HCT116 (cell line): Measurements from ENCODE around the gene SLMAP. TPM values are rescaled to one million over a fixed set of nuclear protein-coding genes. Genes with fewer than 3 reads are reported as not detected.

Source experiments
- ATAC-seq: fragments of 200-7000 bp; cut with Tn5 transposase; 2 replicates; pipeline ENCODE4 v1.9.1; 2020; ENCODE audit warnings: mild to moderate bottlenecking, moderate library complexity
- BruUV-seq: library from RNA; stranded (reverse); fragments of 400-500 nt; replicated peaks from 2 replicates; lab custom pipeline; 2021; lab: Mats Ljungman, UMichigan
- CTCF ChIA-PET: fragments of 300-600 bp; sonication (Branson Sonifier 250); formaldehyde crosslinking; loops from one replicate; lab custom pipeline; 2021; ENCODE audit warnings: antibody characterized with exemption; lab: Charles Lee
- POLR2A ChIA-PET: fragments of 300-600, 350-600 bp; sonication (Branson Sonifier 250); formaldehyde crosslinking; loops from one replicate; lab custom pipeline; 2021; ENCODE audit warnings: antibody characterized with exemption; lab: Charles Lee
- RAD21 ChIA-PET, 2 experiments: fragments of 300-600 bp; sonication (Branson Sonifier 250); formaldehyde crosslinking; loops; one replicate each; lab custom pipeline; 2023; ENCODE audit warnings: low total read pairs in 2 of 2; ENCODE audit not compliant: uncharacterized antibody in 2 of 2, unreplicated experiment in 2 of 2, low non-redundant PET in 1 of 2; lab: Charles Lee
- DNase-seq: peaks from one replicate; pipeline ENCODE4 v3.0.0-alpha.2; 2010; ENCODE audit warnings: low read depth, low spot score
- H2AFZ ChIP-seq: fragments of 200-600 bp; shearing (Covaris generic), sonication (generic); 2 replicates; pipeline ENCODE4 v1.6.1; 2017; ENCODE audit warnings: low read depth, mixed run types, mixed read lengths, antibody characterized with exemption, low read length; ENCODE audit not compliant: poor library complexity, severe bottlenecking
- H3K27ac ChIP-seq: 2 replicates; pipeline ENCODE4 v1.5.1; 2012; ENCODE audit warnings: low read depth, low read length
- H3K27me3 ChIP-seq: fragments of 200-600 bp; sonication (generic); 2 replicates; pipeline ENCODE4 v1.6.1; 2016; ENCODE audit warnings: mixed run types, low read length, mixed read lengths; ENCODE audit not compliant: insufficient read depth
- H3K36me3 ChIP-seq, 2 experiments: fragments of 200-500 bp in 1 of 2; fragments of 200-600 bp in 1 of 2; sonication (Bioruptor generic) in 1 of 2; sonication (generic) in 1 of 2; 2 replicates each; pipeline versions ENCODE4 v1.5.1 to v1.6.1; 2014 to 2016; ENCODE audit warnings: low read length in 2 of 2, inconsistent platforms in 1 of 2, mixed read lengths in 1 of 2, mixed run types in 1 of 2; ENCODE audit not compliant: insufficient read depth in 2 of 2, control insufficient read depth in 1 of 2
- H3K4me1 ChIP-seq, 2 experiments: fragments of 200-600 bp in 1 of 2; sonication (generic) in 1 of 2; 2 replicates each; pipeline versions ENCODE4 v1.5.1 to v1.6.1; 2012 to 2017; ENCODE audit warnings: low read length in 2 of 2, inconsistent platforms in 1 of 2, mild to moderate bottlenecking in 1 of 2, mixed read lengths in 1 of 2, mixed run types in 1 of 2, moderate library complexity in 1 of 2; ENCODE audit not compliant: insufficient read depth in 2 of 2, control insufficient read depth in 1 of 2
- H3K4me2 ChIP-seq: fragments of 200-600 bp; sonication (generic); 2 replicates; pipeline ENCODE4 v1.6.1; 2017; ENCODE audit warnings: mixed run types, low read length, mixed read lengths
- H3K4me3 ChIP-seq, 2 experiments: fragments of 200-600 bp in 1 of 2; sonication (generic) in 1 of 2; replicated peaks in 1 of 2; 2 replicates each; pipeline ENCODE4 v1.5.1; 2011 to 2016; ENCODE audit warnings: low read length in 2 of 2, control low read depth in 1 of 2, low read depth in 1 of 2, mild to moderate bottlenecking in 1 of 2, mixed read lengths in 1 of 2, mixed run types in 1 of 2
- H3K79me2 ChIP-seq: fragments of 200-600 bp; sonication (generic); 2 replicates; pipeline ENCODE4 v1.6.1; 2017; ENCODE audit warnings: mild to moderate bottlenecking, mixed run types, low read length, moderate library complexity, mixed read lengths; ENCODE audit not compliant: insufficient read depth
- H3K9ac ChIP-seq: fragments of 200-600 bp; sonication (generic); 2 replicates; pipeline ENCODE4 v1.6.1; 2016; ENCODE audit warnings: low read length, mixed read lengths
- H3K9me2 ChIP-seq: fragments of 200-600 bp; sonication (generic), shearing (Covaris generic); 2 replicates; pipeline ENCODE4 v1.6.1; 2017; ENCODE audit warnings: mixed run types, mild to moderate bottlenecking, moderate library complexity; ENCODE audit not compliant: insufficient read depth
- H3K9me3 ChIP-seq, 2 experiments: fragments of 200-500 bp in 1 of 2; fragments of 200-600 bp in 1 of 2; sonication (Bioruptor generic) in 1 of 2; sonication (generic) in 1 of 2; 2 replicates each; pipeline ENCODE4 v1.6.1; 2014 to 2017; ENCODE audit warnings: low read length in 2 of 2, mixed read lengths in 2 of 2, inconsistent platforms in 1 of 2, low read depth in 1 of 2, mild to moderate bottlenecking in 1 of 2, mixed run types in 1 of 2, moderate library complexity in 1 of 2; ENCODE audit not compliant: control insufficient read depth in 1 of 2, insufficient read depth in 1 of 2
- H4K20me1 ChIP-seq: fragments of 200-600 bp; sonication (generic), shearing (Covaris generic); 2 replicates; pipeline ENCODE4 v1.6.1; 2017; ENCODE audit warnings: mixed run types, mild to moderate bottlenecking, moderate library complexity; ENCODE audit not compliant: insufficient read depth
- CBX3 ChIP-seq: IDR thresholded peaks from 2 replicates; pipeline ENCODE4 v1.6.1; 2012; ENCODE audit warnings: low read depth
- EGR1 ChIP-seq: IDR thresholded peaks from 2 replicates; pipeline ENCODE4 v1.6.1; 2012; ENCODE audit warnings: low read depth
- EZH2 ChIP-seq: fragments of 200-600 bp; sonication (generic); IDR thresholded peaks from 2 replicates; pipeline ENCODE4 v1.6.1; 2017; ENCODE audit warnings: antibody characterized with exemption, mixed run types
- POLR2AphosphoS5 ChIP-seq: IDR thresholded peaks from 2 replicates; pipeline ENCODE4 v1.6.1; 2011; ENCODE audit warnings: mild to moderate bottlenecking, low read depth, low read length, moderate library complexity
- SIN3A ChIP-seq: IDR thresholded peaks from 2 replicates; pipeline ENCODE4 v1.6.1; 2012; ENCODE audit warnings: low read depth
- TCF7L2 ChIP-seq: IDR thresholded peaks from 2 replicates; pipeline ENCODE4 v1.7.0; 2011; ENCODE audit warnings: borderline replicate concordance, inconsistent platforms; ENCODE audit not compliant: insufficient read depth, insufficient read length; ENCODE audit errors: extremely low read depth
- YY1 ChIP-seq: IDR thresholded peaks from 2 replicates; pipeline ENCODE4 v1.6.1; 2011; ENCODE audit warnings: low read length, low read depth, moderate library complexity, mild to moderate bottlenecking; ENCODE audit not compliant: insufficient replicate concordance; ENCODE audit errors: extremely low read depth
- ZFX ChIP-seq: fragments of 450-650 bp; IDR thresholded peaks from 2 replicates; pipeline ENCODE4 v1.6.1; 2017
- intact Hi-C: fragments of 100-400 bp; cut with micrococcal nuclease; formaldehyde crosslinking; loops from 2 replicates; pipeline ENCODE4 v1.10.0; 2022
- total RNA-seq: library from RNA; stranded (reverse); gene quantifications from one replicate; pipeline ENCODE4 v1.2.1, GENCODE V29; 2021; ENCODE audit not compliant: unreplicated experiment
- TF ChIP-seq, protein P1 (sequence below): IDR thresholded peaks from 2 replicates; pipeline ENCODE4 v1.6.1; 2011; ENCODE audit warnings: mild to moderate bottlenecking, low read length, moderate library complexity; ENCODE audit not compliant: insufficient replicate concordance; ENCODE audit errors: extremely low read depth
- TF ChIP-seq, protein P2 (sequence below): IDR thresholded peaks from 2 replicates; pipeline ENCODE4 v1.6.1; 2012
- TF ChIP-seq, protein P3 (sequence below): IDR thresholded peaks from 2 replicates; pipeline ENCODE4 v1.6.1; 2012

Gene SLMAP
- total RNA-seq, 1 experiment from 2014 or later, result 81.0 TPM

DNA sequence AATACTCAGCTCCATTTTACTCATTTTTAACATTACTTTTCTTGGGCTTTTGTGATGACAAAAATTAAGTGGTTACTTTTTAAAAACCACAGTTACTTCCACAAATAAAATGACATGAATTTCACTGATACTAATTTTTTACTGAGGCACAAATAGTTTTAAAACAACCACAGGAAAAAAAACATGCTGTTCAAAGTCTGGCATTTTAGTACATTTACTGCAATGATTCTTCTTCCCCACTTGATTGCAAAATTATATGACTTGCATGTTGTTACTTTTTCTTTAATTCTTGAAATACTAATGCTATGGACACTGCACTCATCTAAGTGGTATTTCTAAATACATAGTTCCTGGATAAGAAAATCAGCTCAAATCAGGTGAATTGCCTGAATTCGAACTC, 24.8 kb upstream of the SLMAP start:
- CTCF ChIA-PET, result no interaction called here
- no peak overlapping the region for H3K27ac ChIP-seq
- no peak for TF ChIP-seq TCF7L2
- no peak for TF ChIP-seq CBX3
- no peak for TF ChIP-seq YY1
- no peak for TF ChIP-seq EGR1
- no peak for DNase-seq
- BruUV-seq, result no TSS peak
- H3K9ac ChIP-seq, result no peak overlapping the region
- H3K36me3 ChIP-seq, result no peaks in the 10 kb centered on the region
- RAD21 ChIA-PET, result no interaction called here
- no peaks in the 10 kb centered on the region for H4K20me1 ChIP-seq
- no peaks in the 10 kb centered on the region for H3K9me3 ChIP-seq
- no peaks in the 10 kb centered on the region for H3K9me2 ChIP-seq
- ATAC-seq, result no peak
- H3K4me3 ChIP-seq, result no peak overlapping the region
- peaks cover 0 to 12% of the 10 kb centered on the region in 2 experiments; a peak in 2 of 4 replicates for H3K4me1 ChIP-seq
- POLR2A ChIA-PET, result no interaction called here
- no peaks in the 10 kb centered on the region for H3K79me2 ChIP-seq
- H3K27me3 ChIP-seq, result no peaks in the 10 kb centered on the region
- peak overlapping the region; percentile 77 for H2AFZ ChIP-seq
- intact Hi-C loops, result no loop called here
- H3K4me2 ChIP-seq, result no peak overlapping the region

DNA sequence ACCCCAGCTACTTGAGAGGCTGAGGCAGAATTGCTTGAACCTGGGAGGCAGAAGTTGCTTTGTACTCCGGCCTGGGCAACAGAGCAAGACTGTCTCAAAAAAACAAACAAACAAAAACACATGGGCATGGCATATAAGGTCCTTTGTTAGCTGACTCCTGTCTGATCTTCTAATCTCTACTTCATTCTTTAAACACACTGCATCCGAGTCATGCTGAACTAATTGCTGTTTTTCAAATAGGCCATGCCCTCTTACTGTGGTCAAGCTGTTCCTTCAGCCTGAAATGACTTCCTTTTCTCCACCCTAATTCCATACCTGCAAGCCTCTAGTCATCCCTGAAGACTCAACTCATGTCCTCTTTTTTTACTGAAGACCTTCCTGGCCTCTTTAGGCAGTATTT, 22.3 kb upstream of the SLMAP start:
- H3K4me3 ChIP-seq, result no peak overlapping the region
- CTCF ChIA-PET, result no interaction called here
- POLR2A ChIA-PET, result no interaction called here

More for the DNA sequence above, 22.3 kb upstream of the SLMAP start:
- no peak for TF ChIP-seq POLR2AphosphoS5
- TF ChIP-seq EZH2, result no peak
- TF ChIP-seq, protein P1, sequence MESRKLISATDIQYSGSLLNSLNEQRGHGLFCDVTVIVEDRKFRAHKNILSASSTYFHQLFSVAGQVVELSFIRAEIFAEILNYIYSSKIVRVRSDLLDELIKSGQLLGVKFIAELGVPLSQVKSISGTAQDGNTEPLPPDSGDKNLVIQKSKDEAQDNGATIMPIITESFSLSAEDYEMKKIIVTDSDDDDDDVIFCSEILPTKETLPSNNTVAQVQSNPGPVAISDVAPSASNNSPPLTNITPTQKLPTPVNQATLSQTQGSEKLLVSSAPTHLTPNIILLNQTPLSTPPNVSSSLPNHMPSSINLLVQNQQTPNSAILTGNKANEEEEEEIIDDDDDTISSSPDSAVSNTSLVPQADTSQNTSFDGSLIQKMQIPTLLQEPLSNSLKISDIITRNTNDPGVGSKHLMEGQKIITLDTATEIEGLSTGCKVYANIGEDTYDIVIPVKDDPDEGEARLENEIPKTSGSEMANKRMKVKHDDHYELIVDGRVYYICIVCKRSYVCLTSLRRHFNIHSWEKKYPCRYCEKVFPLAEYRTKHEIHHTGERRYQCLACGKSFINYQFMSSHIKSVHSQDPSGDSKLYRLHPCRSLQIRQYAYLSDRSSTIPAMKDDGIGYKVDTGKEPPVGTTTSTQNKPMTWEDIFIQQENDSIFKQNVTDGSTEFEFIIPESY, result no peak
- no peak for TF ChIP-seq TCF7L2
- no peak for TF ChIP-seq SIN3A
- no peak for TF ChIP-seq ZFX
- TF ChIP-seq, protein P2, sequence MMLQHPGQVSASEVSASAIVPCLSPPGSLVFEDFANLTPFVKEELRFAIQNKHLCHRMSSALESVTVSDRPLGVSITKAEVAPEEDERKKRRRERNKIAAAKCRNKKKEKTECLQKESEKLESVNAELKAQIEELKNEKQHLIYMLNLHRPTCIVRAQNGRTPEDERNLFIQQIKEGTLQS, result no peak
- no peak for TF ChIP-seq YY1
- TF ChIP-seq, protein P3, sequence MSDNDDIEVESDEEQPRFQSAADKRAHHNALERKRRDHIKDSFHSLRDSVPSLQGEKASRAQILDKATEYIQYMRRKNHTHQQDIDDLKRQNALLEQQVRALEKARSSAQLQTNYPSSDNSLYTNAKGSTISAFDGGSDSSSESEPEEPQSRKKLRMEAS, result no peak
- TF ChIP-seq, all 23 proteins: peak for 0
- DNase-seq (no peak), ATAC-seq (peak; percentile 47; the same call in 1 of the 2 replicates)
- Histone ChIP-seq H3K4me2 (peak overlapping the region; percentile 6; the same call in 1 of the 2 replicates), H3K9me3 (no peaks in the 10 kb centered on the region), H2AFZ (no peak overlapping the region), H3K9ac (no peak overlapping the region), H4K20me1 (no peaks in the 10 kb centered on the region), H3K27me3 (no peaks in the 10 kb centered on the region), H3K27ac (no peak overlapping the region), H3K9me2 (no peaks in the 10 kb centered on the region), H3K4me1 (peaks cover 0 to 6% of the 10 kb centered on the region in 2 experiments; a peak in 1 of 4 replicates), H3K36me3 (no peaks in the 10 kb centered on the region), H3K79me2 (no peaks in the 10 kb centered on the region)
- BruUV-seq, result no TSS peak
- RAD21 ChIA-PET, result no interaction called here
- intact Hi-C loops, result no loop called here
